Brain microvascular endothelial cell (primary cell): ENCODE data around the gene SMIM35.

Experiments used
- DNase-seq: peaks from one replicate; pipeline ENCODE4 v3.0.0-alpha.2; 2020
- H3K27ac ChIP-seq: fragments of 250-450 bp; sonication (Bioruptor Pico); 2 replicates; pipeline ENCODE4 v1.5.1; 2020; ENCODE audit warnings: mild to moderate bottlenecking, moderate library complexity
- H3K27me3 ChIP-seq: fragments of 250-450 bp; sonication (Bioruptor Pico); replicated peaks from 2 replicates; pipeline ENCODE4 v1.5.1; 2020; ENCODE audit warnings: mild to moderate bottlenecking
- H3K36me3 ChIP-seq: fragments of 250-450 bp; sonication (Bioruptor Pico); replicated peaks from 2 replicates; pipeline ENCODE4 v1.5.1; 2020; ENCODE audit warnings: mild to moderate bottlenecking
- H3K4me3 ChIP-seq: 2 replicates; pipeline ENCODE4 v1.5.1; 2011; ENCODE audit warnings: low read depth, mild to moderate bottlenecking, control low read depth, low read length, moderate library complexity
- CTCF ChIP-seq: IDR thresholded peaks from 2 replicates; pipeline ENCODE4 v1.5.1; 2011; ENCODE audit warnings: low read depth, mild to moderate bottlenecking, moderate library complexity, low read length, control low read depth, inconsistent platforms; ENCODE audit errors: missing control alignments
- in situ Hi-C: cut with HindIII; loops from 2 replicates; pipeline ENCODE4 v1.10.0; 2017; ENCODE audit warnings: low sequenced_read_pairs, low pct_ligation_motif_present

Gene SMIM35

GRCh38 chr11:117976445-117976844, 110.3 kb downstream of the SMIM35 start:
- TF ChIP-seq CTCF = no peak
- DNase-seq = no peak
- H3K4me3 ChIP-seq = no peak overlapping the region
- H3K36me3 ChIP-seq = no peaks in the 10 kb centered on the region
- H3K27me3 ChIP-seq = no peaks in the 10 kb centered on the region
- no peak overlapping the region for H3K27ac ChIP-seq
- in situ Hi-C loops = no loop called here

GRCh38 chr11:117973503-117973860, 113.3 kb downstream of the SMIM35 start:
- in situ Hi-C loops = no loop called here
- no peak for DNase-seq
- Histone ChIP-seq H3K27ac (no peak overlapping the region), H3K36me3 (no peaks in the 10 kb centered on the region), H3K4me3 (no peak overlapping the region), H3K27me3 (no peaks in the 10 kb centered on the region)
- no peak for TF ChIP-seq CTCF

GRCh38 chr11:117972629-117973502, 113.9 kb downstream of the SMIM35 start:
- Histone ChIP-seq H3K36me3 (no peaks in the 10 kb centered on the region), H3K27ac (no peak overlapping the region), H3K27me3 (no peaks in the 10 kb centered on the region), H3K4me3 (no peak overlapping the region)
- in situ Hi-C loops = no loop called here
- no peak for TF ChIP-seq CTCF
- DNase-seq = no peak

- no peaks in the 10 kb centered on the region for H3K36me3 ChIP-seq
- DNase-seq = no peak
- no peak for TF ChIP-seq CTCF
- no peak overlapping the region for H3K4me3 ChIP-seq
- no peaks in the 10 kb centered on the region for H3K27me3 ChIP-seq
- H3K27ac ChIP-seq = no peak overlapping the region
- in situ Hi-C loops = no loop called here
These were observed 114.7 kb downstream of the SMIM35 start for GRCh38 chr11:117972044-117972443.

- no peak overlapping the region for H3K27ac ChIP-seq
These were observed 116.3 kb downstream of the SMIM35 start for GRCh38 chr11:117970400-117971024.

More at GRCh38 chr11:117970400-117971024, 116.3 kb downstream of the SMIM35 start:
- TF ChIP-seq CTCF = no peak
- in situ Hi-C loops = no loop called here
- no peak overlapping the region for H3K4me3 ChIP-seq
- H3K36me3 ChIP-seq = no peaks in the 10 kb centered on the region
- DNase-seq = peak; percentile 32
- no peaks in the 10 kb centered on the region for H3K27me3 ChIP-seq
